Naive thymus-derived CD4-positive, alpha-beta T cell (primary cell): Measurements from ENCODE around the gene DIP2B. TPM values are rescaled to one million over a fixed set of nuclear protein-coding genes. Genes with fewer than 3 reads are reported as not detected.

Experiments used
- ATAC-seq: fragments of 150-1000 bp; cut with Tn5 transposase; 2 replicates; pipeline ENCODE4 v1.10.0; 2021; ENCODE audit warnings: mild to moderate bottlenecking, moderate library complexity
- CTCF ChIA-PET: fragments of 350-600 bp; sonication (Branson Sonifier 250); formaldehyde crosslinking; loops from one replicate; lab custom pipeline; 2021; ENCODE audit warnings: antibody characterized with exemption; lab: Charles Lee
- POLR2A ChIA-PET: fragments of 350-600 bp; sonication (Branson Sonifier 250); formaldehyde crosslinking; loops from one replicate; lab custom pipeline; 2021; ENCODE audit warnings: antibody characterized with exemption, inconsistent platforms; lab: Charles Lee
- DNase-seq, 9 donors: peaks; one replicate each; pipeline versions ENCODE4 v3.0.0 to v3.0.0-alpha.2; 2020 to 2022; ENCODE audit warnings: mixed read lengths in 1 of 9
- H3K27ac ChIP-seq: one replicate; pipeline ENCODE4 v1.7.0; 2013; ENCODE audit warnings: mild to moderate bottlenecking, low read depth, low read length, moderate library complexity
- H3K27me3 ChIP-seq, 2 donors: one replicate each; pipeline ENCODE4 v1.7.0; 2013; ENCODE audit warnings: low read length in 2 of 2, mild to moderate bottlenecking in 2 of 2, moderate library complexity in 2 of 2; ENCODE audit not compliant: control insufficient read depth in 2 of 2, insufficient read depth in 2 of 2
- H3K36me3 ChIP-seq, 3 experiments: 1 replicate in 2 of 3; 2 replicates in 1 of 3; pipeline ENCODE4 v1.7.0; 2013; ENCODE audit warnings: low read length in 3 of 3, mild to moderate bottlenecking in 3 of 3, moderate library complexity in 1 of 3; ENCODE audit not compliant: insufficient read depth in 3 of 3, control insufficient read depth in 2 of 3
- H3K4me1 ChIP-seq, 2 donors: one replicate each; pipeline ENCODE4 v1.7.0; 2013; ENCODE audit warnings: low read length in 2 of 2, mild to moderate bottlenecking in 2 of 2, moderate library complexity in 1 of 2; ENCODE audit not compliant: control insufficient read depth in 2 of 2, insufficient read depth in 2 of 2
- H3K4me3 ChIP-seq: 2 replicates; pipeline ENCODE4 v1.7.0; 2013; ENCODE audit warnings: mild to moderate bottlenecking, low read length
- H3K9me3 ChIP-seq, 3 experiments: 1 replicate in 2 of 3; 2 replicates in 1 of 3; pipeline ENCODE4 v1.7.0; 2013; ENCODE audit warnings: low read length in 3 of 3; ENCODE audit not compliant: control insufficient read depth in 2 of 3
- H3K27ac Mint-ChIP-seq, 9 donors: one replicate each; pipeline ENCODE4 v1.8.0; 2020 to 2022; ENCODE audit warnings: mixed read lengths in 9 of 9, mild to moderate bottlenecking in 8 of 9, moderate library complexity in 5 of 9, inconsistent platforms in 2 of 9
- H3K27me3 Mint-ChIP-seq, 5 donors: one replicate each; pipeline ENCODE4 v1.8.0; 2021 to 2022; ENCODE audit warnings: mixed read lengths in 5 of 5, mild to moderate bottlenecking in 1 of 5
- H3K36me3 Mint-ChIP-seq, 5 donors: one replicate each; pipeline ENCODE4 v1.8.0; 2020 to 2022; ENCODE audit warnings: mixed read lengths in 5 of 5, mild to moderate bottlenecking in 3 of 5, inconsistent platforms in 1 of 5
- H3K4me1 Mint-ChIP-seq, 7 donors: one replicate each; pipeline ENCODE4 v1.8.0; 2020 to 2022; ENCODE audit warnings: mixed read lengths in 7 of 7, mild to moderate bottlenecking in 3 of 7, inconsistent platforms in 1 of 7
- H3K4me3 Mint-ChIP-seq, 10 donors: one replicate each; pipeline ENCODE4 v1.8.0; 2020 to 2022; ENCODE audit warnings: mild to moderate bottlenecking in 10 of 10, mixed read lengths in 10 of 10, moderate library complexity in 6 of 10, inconsistent platforms in 2 of 10
- H3K9me3 Mint-ChIP-seq, 11 donors: one replicate each; pipeline ENCODE4 v1.8.0; 2020 to 2022; ENCODE audit warnings: mixed read lengths in 11 of 11, mild to moderate bottlenecking in 4 of 11, inconsistent platforms in 1 of 11, moderate library complexity in 1 of 11
- intact Hi-C, 2 donors: fragments of 100-400 bp; cut with micrococcal nuclease; formaldehyde crosslinking; loops; one replicate each; pipeline ENCODE4 v1.15.1; 2023
- polyA plus RNA-seq, 2 donors: library from polyadenylated mRNA; unstranded; fragments of 300-500 nt; fragmentation: Illumina TruSeq; gene quantifications; one replicate each; pipeline ENCODE4 v1.2.3, GENCODE V29; 2021
- total RNA-seq, 6 experiments: library from RNA in 5 of 6; stranded (reverse) in 5 of 6; gene quantifications; 1 replicate in 5 of 6; 2 replicates in 1 of 6; pipeline ENCODE4 v1.2.3 and lab custom pipeline; 2021 to 2026

DIP2B gene
- total and polyA plus RNA-seq, 7 experiments from 2014 or later = 10.0 to 41.8 (median 34.3) TPM

DNA sequence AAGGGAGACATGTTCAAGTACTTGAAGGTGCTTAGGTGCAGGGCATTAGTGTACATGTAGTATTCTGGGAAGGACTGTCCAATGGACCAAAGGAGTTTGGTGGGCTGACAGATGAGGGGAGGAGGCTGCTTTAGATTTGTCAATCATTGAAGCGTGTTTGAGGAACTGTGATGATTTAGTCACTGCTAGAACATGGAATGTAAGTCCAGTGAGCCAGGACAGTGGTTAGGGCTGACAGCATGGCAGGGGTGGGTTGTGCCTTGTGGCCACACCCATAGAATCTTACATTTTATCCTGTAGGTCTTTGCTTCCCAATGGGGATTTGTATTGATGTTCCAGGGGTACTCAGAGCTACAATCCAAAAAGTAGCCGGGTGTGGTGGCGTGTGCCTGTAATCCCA lies 24.6 kb downstream of the DIP2B start:
- peaks cover 11 to 50% of the 10 kb centered on the region in 2 donors for H3K4me1 ChIP-seq
- H3K4me3 Mint-ChIP-seq = peak overlapping the region in 3 of 10 donors; percentile 34 to 78 (median 55)
- no peak for ATAC-seq

DNA sequence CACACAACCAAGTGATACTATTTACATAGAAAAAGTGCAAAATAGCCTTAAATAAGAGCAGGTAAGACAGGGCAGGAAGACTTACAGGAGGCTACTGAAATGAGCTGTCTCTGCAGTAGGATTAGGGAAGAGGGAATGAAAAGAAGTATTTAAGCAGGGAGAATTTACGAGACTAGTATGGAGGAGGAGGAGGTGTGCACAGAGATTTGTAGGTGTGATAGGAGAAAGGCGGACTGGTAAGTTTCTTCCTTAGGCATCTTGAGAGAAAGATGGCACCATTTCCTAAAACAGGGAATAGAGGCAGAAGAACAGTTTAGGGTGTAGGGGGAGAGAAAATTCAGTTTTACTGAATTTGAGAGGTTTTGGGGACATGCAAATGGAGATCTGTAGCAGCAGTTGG lies 25.7 kb downstream of the DIP2B start:
- ChIA-PET CTCF (no interaction called here), POLR2A (interaction anchor here (1.9 kb wide), 1 partner anchor 10 kb away, joined by 13 read pairs; no protein-coding TSS in a partner anchor)
- H3K4me1 Mint-ChIP-seq = peaks cover 15 to 45% (median 34%) of the 10 kb centered on the region in 7 donors
- H3K4me3 Mint-ChIP-seq = no peak overlapping the region
- H3K4me3 ChIP-seq = no peak overlapping the region
- H3K9me3 Mint-ChIP-seq = no peaks in the 10 kb centered on the region
- no peak for ATAC-seq
- intact Hi-C loops = loop anchor here in 1 of 2 donors (5.0 kb wide), 1 partner anchor 67 kb away; no protein-coding TSS in a partner anchor
- no peak overlapping the region for H3K27ac ChIP-seq
- peaks cover 11 to 45% of the 10 kb centered on the region in 2 donors for H3K4me1 ChIP-seq
- H3K27me3 Mint-ChIP-seq = no peaks in the 10 kb centered on the region
- H3K9me3 ChIP-seq = no peaks in the 10 kb centered on the region
- no peaks in the 10 kb centered on the region for H3K27me3 ChIP-seq
- DNase-seq = no peak
- H3K27ac Mint-ChIP-seq = no peak overlapping the region
- peaks cover 0 to 18% (median 13%) of the 10 kb centered on the region in 5 donors for H3K36me3 Mint-ChIP-seq
- no peaks in the 10 kb centered on the region for H3K36me3 ChIP-seq

More for the DNA sequence above, 24.6 kb downstream of the DIP2B start:
- POLR2A ChIA-PET = no interaction called here
- H3K27me3 Mint-ChIP-seq = no peaks in the 10 kb centered on the region
- no peaks in the 10 kb centered on the region for H3K9me3 ChIP-seq
- no peaks in the 10 kb centered on the region for H3K36me3 ChIP-seq
- intact Hi-C loops = loop anchor here in 1 of 2 donors (5.0 kb wide), 1 partner anchor 43 kb away; no protein-coding TSS in a partner anchor
- H3K9me3 Mint-ChIP-seq = no peaks in the 10 kb centered on the region
- H3K27ac Mint-ChIP-seq = peak overlapping the region in 6 of 9 donors; percentile 34 to 87 (median 46)
- no peaks in the 10 kb centered on the region for H3K27me3 ChIP-seq
- peaks cover 0 to 23% (median 15%) of the 10 kb centered on the region in 5 donors for H3K36me3 Mint-ChIP-seq
- H3K4me3 ChIP-seq = no peak overlapping the region
- CTCF ChIA-PET = no interaction called here
- no peak for DNase-seq
- peaks cover 17 to 49% (median 37%) of the 10 kb centered on the region in 7 donors for H3K4me1 Mint-ChIP-seq
- H3K27ac ChIP-seq = no peak overlapping the region

- H3K9me3 ChIP-seq = no peaks in the 10 kb centered on the region
- ChIA-PET CTCF (interaction anchor here (1.0 kb wide), 2 partner anchors 27 to 28 kb away, joined by 3 read pairs; partner anchors contain the start of gene DIP2B), POLR2A (interaction anchor here (1.4 to 2.1 kb wide), 5 partner anchors 10 to 27 kb away, joined by 5 to 14 read pairs (median 9); no protein-coding TSS in a partner anchor)
- Mint-ChIP-seq H3K27ac (no peak overlapping the region), H3K4me1 (peaks cover 23 to 39% (median 34%) of the 10 kb centered on the region in 7 donors), H3K36me3 (peaks cover 4 to 17% (median 17%) of the 10 kb centered on the region in 5 donors), H3K4me3 (no peak overlapping the region), H3K9me3 (no peaks in the 10 kb centered on the region), H3K27me3 (no peaks in the 10 kb centered on the region)
- peak overlapping the region; percentile 50 for H3K27ac ChIP-seq
- ATAC-seq (peak; percentile 6), DNase-seq (no peak)
- no peaks in the 10 kb centered on the region for H3K36me3 ChIP-seq
- H3K4me3 ChIP-seq = no peak overlapping the region
- peaks cover 11 to 46% of the 10 kb centered on the region in 2 donors for H3K4me1 ChIP-seq
- intact Hi-C loops = loop anchor here (1.0 to 5.0 kb wide), 3 partner anchors 9 to 64 kb away; no protein-coding TSS in a partner anchor
- H3K27me3 ChIP-seq = no peaks in the 10 kb centered on the region
These were observed 28.4 kb downstream of the DIP2B start for GRCh38 chr12:50533203-50533584.

- intact Hi-C loops = loop anchor here (1.0 to 5.0 kb wide), 3 partner anchors 8 to 63 kb away; no protein-coding TSS in a partner anchor
- Mint-ChIP-seq H3K4me3 (no peak overlapping the region), H3K9me3 (no peaks in the 10 kb centered on the region), H3K27ac (peak overlapping the region in 1 of 9 donors; percentile 65), H3K27me3 (no peaks in the 10 kb centered on the region), H3K36me3 (peaks cover under 1 to 17% (median 12%) of the 10 kb centered on the region in 5 donors), H3K4me1 (peaks cover 17 to 35% (median 29%) of the 10 kb centered on the region in 7 donors)
- Histone ChIP-seq H3K36me3 (no peaks in the 10 kb centered on the region), H3K9me3 (no peaks in the 10 kb centered on the region), H3K27ac (peak overlapping the region; percentile 50), H3K4me3 (no peak overlapping the region), H3K27me3 (no peaks in the 10 kb centered on the region), H3K4me1 (peaks cover 11 to 38% of the 10 kb centered on the region in 2 donors)
- no peak for DNase-seq
- CTCF ChIA-PET = no interaction called here
- ATAC-seq = no peak
- POLR2A ChIA-PET = interaction anchor here (0.6 to 1.0 kb wide), 3 partner anchors 13 to 263 kb away, joined by 3 to 4 read pairs (median 3); no protein-coding TSS in a partner anchor
These were observed 29.2 kb downstream of the DIP2B start for GRCh38 chr12:50533971-50534370.

DNA sequence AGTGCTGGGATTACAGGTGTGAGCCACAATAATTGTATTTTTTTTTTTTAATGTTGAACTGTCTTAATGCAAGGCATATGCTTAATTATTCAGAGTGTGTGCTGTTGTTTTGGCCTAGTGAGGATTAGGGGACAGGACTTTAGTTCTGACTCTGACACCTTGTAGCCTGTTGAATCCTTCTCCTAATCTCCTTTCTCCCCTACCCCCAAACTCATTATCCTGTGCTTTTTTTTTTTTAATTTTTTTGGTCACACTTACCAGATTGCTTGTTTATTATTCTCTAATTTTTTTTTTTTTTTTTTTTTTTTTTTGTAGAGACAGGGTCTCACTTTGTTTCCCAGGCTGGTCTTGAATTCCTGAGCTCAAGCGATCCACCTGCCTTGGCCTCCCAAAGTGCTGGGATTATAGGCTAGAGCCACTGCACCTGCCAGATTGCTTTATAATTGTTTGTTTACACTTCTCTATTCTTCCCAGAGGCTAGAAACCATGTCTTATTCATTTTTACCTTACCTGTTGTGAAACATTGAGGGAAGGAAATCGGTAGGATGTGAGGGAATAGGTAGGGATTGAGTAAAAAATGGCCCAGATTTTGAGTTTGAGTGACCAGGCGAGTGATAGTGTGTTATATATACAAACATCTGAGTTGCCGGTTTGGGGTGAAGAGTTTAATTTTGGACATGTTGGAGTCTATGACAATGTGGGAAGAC lies 32.2 kb downstream of the DIP2B start:
- peaks cover 0 to 16% (median 10%) of the 10 kb centered on the region in 5 donors for H3K36me3 Mint-ChIP-seq
- peak overlapping the region in 6 of 9 donors; percentile 4 to 72 (median 26) for H3K27ac Mint-ChIP-seq
- Histone ChIP-seq H3K4me1 (peaks cover 11 to 24% of the 10 kb centered on the region in 2 donors), H3K9me3 (no peaks in the 10 kb centered on the region), H3K4me3 (no peak overlapping the region), H3K36me3 (no peaks in the 10 kb centered on the region), H3K27me3 (no peaks in the 10 kb centered on the region), H3K27ac (no peak overlapping the region)
- ATAC-seq (no peak), DNase-seq (no peak)
- ChIA-PET POLR2A (interaction anchor here (0.5 to 1.4 kb wide), 3 partner anchors 16 to 26 kb away, joined by 3 to 6 read pairs (median 3); no protein-coding TSS in a partner anchor), CTCF (interaction anchor here (0.6 to 1.3 kb wide), 4 partner anchors 13 to 101 kb away, joined by 3 to 4 read pairs (median 4); no protein-coding TSS in a partner anchor)
- no peaks in the 10 kb centered on the region for H3K9me3 Mint-ChIP-seq
- H3K4me1 Mint-ChIP-seq = peaks cover 15 to 45% (median 30%) of the 10 kb centered on the region in 7 donors
- intact Hi-C loops = no loop called here
- peak overlapping the region in 4 of 10 donors; percentile 1 to 30 (median 12) for H3K4me3 Mint-ChIP-seq
- no peaks in the 10 kb centered on the region for H3K27me3 Mint-ChIP-seq

DNA sequence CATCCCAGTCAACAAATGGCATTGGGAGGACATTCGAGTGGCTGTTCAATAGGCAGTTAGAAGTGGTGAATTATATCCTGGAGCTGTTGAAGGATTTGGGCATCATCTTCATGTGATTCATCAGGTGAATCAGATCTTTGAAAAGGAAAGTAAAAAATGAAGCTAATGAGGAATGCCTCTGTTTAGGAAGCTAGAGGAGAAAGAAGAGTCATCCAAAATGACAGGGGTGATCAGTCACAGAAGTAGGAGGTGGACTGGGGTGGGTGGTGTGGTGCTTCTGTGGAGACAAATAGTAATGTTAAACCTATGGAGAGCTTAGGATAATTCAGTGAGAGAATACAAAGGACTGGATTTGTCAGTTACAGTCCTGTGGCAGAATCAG lies 32.7 kb downstream of the DIP2B start:
- Mint-ChIP-seq H3K36me3 (peaks cover 2 to 16% (median 10%) of the 10 kb centered on the region in 5 donors), H3K4me1 (peaks cover 16 to 49% (median 33%) of the 10 kb centered on the region in 7 donors), H3K27ac (peak overlapping the region in 7 of 9 donors; percentile 4 to 64 (median 26)), H3K27me3 (no peaks in the 10 kb centered on the region), H3K9me3 (no peaks in the 10 kb centered on the region), H3K4me3 (peak overlapping the region in 2 of 10 donors; percentile 1 to 30)
- no peak for ATAC-seq
- intact Hi-C loops = no loop called here
- Histone ChIP-seq H3K36me3 (no peaks in the 10 kb centered on the region), H3K4me1 (peaks cover 7 to 20% of the 10 kb centered on the region in 2 donors), H3K27ac (no peak overlapping the region), H3K9me3 (no peaks in the 10 kb centered on the region), H3K27me3 (no peaks in the 10 kb centered on the region), H3K4me3 (no peak overlapping the region)
- POLR2A ChIA-PET = interaction anchor here (0.5 to 1.4 kb wide), 4 partner anchors 13 to 28 kb away, joined by 3 to 6 read pairs (median 4); no protein-coding TSS in a partner anchor
- no peak for DNase-seq
- CTCF ChIA-PET = interaction anchor here (0.6 to 1.3 kb wide), 3 partner anchors 30 to 101 kb away, joined by 3 to 4 read pairs (median 4); no protein-coding TSS in a partner anchor
